ENCODE measurements around the gene OGDH. TPM values are rescaled to one million over a fixed set of nuclear protein-coding genes. Genes with fewer than 3 reads are reported as not detected.

The OGDH gene
- total RNA-seq, 1 donor from 2014 or later, result 45.0 TPM

- DNase-seq (ENCODE audit: low read depth), result no peak
- H3K27me3 ChIP-seq (ENCODE audit: control insufficient read depth, insufficient read depth, low read length), result no peaks in the 10 kb centered on the region
- peaks cover 19% of the 10 kb centered on the region for H3K36me3 ChIP-seq (ENCODE audit: control insufficient read depth, insufficient read depth, low read length)
- H3K4me3 ChIP-seq (ENCODE audit: low read depth, low read length), result no peak overlapping the region
- no peak for TF ChIP-seq CTCF (IDR thresholded peaks at IDR 0.05; ENCODE audit: insufficient read depth, low read length, severe bottlenecking)
- no peak for FAIRE-seq
Measured at GRCh38 chr7:44650242-44650641, 43.8 kb downstream of the OGDH start.

DNA sequence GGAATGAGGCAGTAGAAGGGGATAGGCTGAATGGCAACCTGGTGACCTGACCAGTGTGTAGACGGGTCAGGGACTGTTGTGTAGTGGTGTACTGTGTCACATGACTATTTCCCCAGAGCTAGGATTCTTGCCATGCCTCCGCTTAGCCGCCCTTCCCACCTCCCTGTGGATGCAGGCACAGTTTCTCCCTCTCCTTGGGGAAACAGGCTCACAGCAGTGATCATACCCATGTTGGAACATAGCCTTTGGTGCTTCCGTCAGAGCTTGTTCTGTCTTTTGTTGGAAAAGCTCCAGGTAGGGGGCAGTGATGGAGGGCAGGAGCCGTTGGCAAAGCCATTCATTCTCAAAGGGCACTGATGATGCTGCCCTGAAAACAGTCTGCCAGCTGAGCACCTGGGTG is 44.3 kb downstream of the OGDH start:
- FAIRE-seq (no peak), DNase-seq (ENCODE audit: low read depth) (no peak)
- Histone ChIP-seq H3K4me3 (ENCODE audit: low read depth, low read length) (no peak overlapping the region), H3K27me3 (ENCODE audit: control insufficient read depth, insufficient read depth, low read length) (no peaks in the 10 kb centered on the region), H3K36me3 (ENCODE audit: control insufficient read depth, insufficient read depth, low read length) (peaks cover 16% of the 10 kb centered on the region)
- TF ChIP-seq CTCF (IDR thresholded peaks at IDR 0.05; ENCODE audit: insufficient read depth, low read length, severe bottlenecking), result no peak

DNA sequence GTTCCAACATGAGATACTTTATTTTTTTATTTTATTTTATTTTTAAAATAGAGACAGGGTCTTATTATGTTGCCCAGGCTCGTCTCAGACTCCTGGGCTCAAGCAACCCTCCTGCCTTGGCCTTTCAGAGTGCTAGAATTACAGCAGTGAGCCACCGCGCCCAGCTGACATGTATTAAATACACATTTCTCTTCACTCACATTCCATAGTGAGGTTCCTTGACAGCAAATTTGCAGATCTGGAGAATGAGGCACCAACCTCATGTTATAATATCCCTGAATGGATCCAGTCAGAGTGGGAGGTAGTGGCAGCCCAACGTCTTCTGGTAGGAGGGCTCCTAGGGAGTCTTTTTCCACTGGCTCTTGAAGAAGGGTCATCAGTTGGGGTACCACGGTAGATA is 46.1 kb downstream of the OGDH start:
- Histone ChIP-seq H3K4me3 (ENCODE audit: low read depth, low read length) (no peak overlapping the region), H3K36me3 (ENCODE audit: control insufficient read depth, insufficient read depth, low read length) (peaks cover 16% of the 10 kb centered on the region), H3K27me3 (ENCODE audit: control insufficient read depth, insufficient read depth, low read length) (no peaks in the 10 kb centered on the region)
- no peak for FAIRE-seq
- no peak for TF ChIP-seq CTCF (IDR thresholded peaks at IDR 0.05; ENCODE audit: insufficient read depth, low read length, severe bottlenecking)
- DNase-seq (ENCODE audit: low read depth), result no peak

DNA sequence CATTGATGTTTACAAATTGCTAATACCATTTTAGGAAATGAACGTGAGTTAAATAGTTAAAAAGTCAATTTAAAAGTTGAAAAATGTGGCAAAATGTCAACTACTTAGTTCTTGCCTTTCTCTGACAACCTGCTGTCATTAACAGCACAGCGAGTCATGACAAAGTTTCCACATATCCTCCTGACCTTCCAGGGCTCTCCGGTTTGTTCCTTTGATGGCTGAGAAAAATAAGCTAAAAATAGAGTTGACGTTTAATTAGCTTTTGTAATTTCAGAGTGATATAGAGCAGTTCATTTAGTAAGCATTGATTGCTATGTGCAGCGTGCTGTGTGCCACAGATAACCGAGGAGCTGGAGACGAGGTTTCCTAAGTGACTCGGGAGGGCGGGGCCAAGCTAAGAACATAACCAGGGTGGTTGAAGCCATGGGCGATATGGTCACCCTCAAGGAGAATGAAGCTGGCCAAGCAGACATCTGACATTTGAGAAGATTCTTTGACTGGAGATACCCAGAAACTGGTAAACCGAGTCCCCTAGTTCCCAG is 47.9 kb downstream of the OGDH start:
- Histone ChIP-seq H3K36me3 (ENCODE audit: control insufficient read depth, insufficient read depth, low read length) (peaks cover 15% of the 10 kb centered on the region), H3K4me3 (ENCODE audit: low read depth, low read length) (no peak overlapping the region), H3K27me3 (ENCODE audit: control insufficient read depth, insufficient read depth, low read length) (no peaks in the 10 kb centered on the region)
- no peak for TF ChIP-seq CTCF (IDR thresholded peaks at IDR 0.05; ENCODE audit: insufficient read depth, low read length, severe bottlenecking)
- FAIRE-seq (no peak), DNase-seq (ENCODE audit: low read depth) (no peak)

DNA sequence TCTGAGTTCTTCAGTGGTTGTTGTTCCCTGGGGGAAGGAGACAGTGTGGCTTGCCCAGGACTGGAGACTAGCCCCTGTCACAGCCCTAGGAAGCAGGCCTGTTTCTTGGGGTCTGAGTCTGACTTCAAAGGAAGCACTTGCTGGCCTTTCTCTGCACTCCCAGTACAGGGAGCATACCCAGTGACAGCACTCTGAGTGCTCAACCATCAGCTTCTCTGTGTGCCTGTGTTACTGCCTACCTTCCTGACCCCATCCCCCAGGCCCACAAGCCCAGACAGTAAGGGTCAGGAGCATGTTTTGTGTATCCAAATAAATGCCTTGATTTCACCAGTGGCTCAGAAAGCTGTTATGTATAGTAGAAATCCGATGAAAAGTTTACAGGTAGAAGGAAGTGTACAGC is 48.9 kb downstream of the OGDH start:
- Histone ChIP-seq H3K36me3 (ENCODE audit: control insufficient read depth, insufficient read depth, low read length) (peaks cover 9% of the 10 kb centered on the region), H3K27me3 (ENCODE audit: control insufficient read depth, insufficient read depth, low read length) (no peaks in the 10 kb centered on the region), H3K4me3 (ENCODE audit: low read depth, low read length) (no peak overlapping the region)
- TF ChIP-seq CTCF (IDR thresholded peaks at IDR 0.05; ENCODE audit: insufficient read depth, low read length, severe bottlenecking), result no peak
- FAIRE-seq (no peak), DNase-seq (ENCODE audit: low read depth) (no peak)

GRCh38 chr7:44658979-44659378 is 52.6 kb downstream of the OGDH start:
- peaks cover 12% of the 10 kb centered on the region for H3K36me3 ChIP-seq (ENCODE audit: control insufficient read depth, insufficient read depth, low read length)
- no peaks in the 10 kb centered on the region for H3K27me3 ChIP-seq (ENCODE audit: control insufficient read depth, insufficient read depth, low read length)
- DNase-seq (ENCODE audit: low read depth), result no peak
- no peak for FAIRE-seq
- no peak overlapping the region for H3K4me3 ChIP-seq (ENCODE audit: low read depth, low read length)
- TF ChIP-seq CTCF (IDR thresholded peaks at IDR 0.05; ENCODE audit: insufficient read depth, low read length, severe bottlenecking), result no peak

Measured in bronchial epithelial cell (primary cell).